ENCODE results near the gene CD99L2. TPM values are rescaled to one million over a fixed set of nuclear protein-coding genes. Genes with fewer than 3 reads are reported as not detected.
A peak's percentile ranks its signal among the peaks of the same experiment; 100 is the strongest.
"Not testable (repeated sequence)": the region's sequence is repeated elsewhere in the genome, so short reads cannot be mapped to it uniquely, and the experiment has no call there.

Gene CD99L2
- total RNA-seq, 1 donor from 2014 or later: 33.2 TPM

- DNase-seq: no peak
- Histone ChIP-seq H3K4me3 (no peak overlapping the region), H3K27me3 (ENCODE audit: low read depth) (no peaks in the 10 kb centered on the region), H3K9me3 (no peaks in the 10 kb centered on the region), H3K4me1 (no peaks in the 10 kb centered on the region), H3K36me3 (no peaks in the 10 kb centered on the region), H3K27ac (no peak overlapping the region)
- ATAC-seq: no peak
- no peak for TF ChIP-seq CTCF (IDR thresholded peaks at IDR 0.05)
- intact Hi-C loops (cut with DNase I): no loop called here
Measured at GRCh38 chrX:150893936-150894335, 4.5 kb downstream of the CD99L2 start.

- ATAC-seq (no peak), DNase-seq (no peak)
- H3K9me3 ChIP-seq: no peaks in the 10 kb centered on the region
- intact Hi-C loops (cut with DNase I): no loop called here
- H3K27me3 ChIP-seq (ENCODE audit: low read depth): no peaks in the 10 kb centered on the region
- no peak for TF ChIP-seq CTCF (IDR thresholded peaks at IDR 0.05)
- no peak overlapping the region for H3K27ac ChIP-seq
- H3K36me3 ChIP-seq: no peaks in the 10 kb centered on the region
- no peaks in the 10 kb centered on the region for H3K4me1 ChIP-seq
- H3K4me3 ChIP-seq: no peak overlapping the region
Measured at GRCh38 chrX:150889131-150889530, 9.3 kb downstream of the CD99L2 start.

GRCh38 chrX:150887906-150888465 lies 10.5 kb downstream of the CD99L2 start:
- intact Hi-C loops (cut with DNase I): no loop called here

GRCh38 chrX:150887268-150887667 lies 11.2 kb downstream of the CD99L2 start:
- DNase-seq; intact Hi-C loops (cut with DNase I): not testable (repeated sequence)

More at GRCh38 chrX:150887906-150888465, 10.5 kb downstream of the CD99L2 start:
- H3K27ac ChIP-seq: no peak overlapping the region
- DNase-seq (no peak), ATAC-seq (no peak)
- no peaks in the 10 kb centered on the region for H3K4me1 ChIP-seq
- TF ChIP-seq CTCF (IDR thresholded peaks at IDR 0.05): no peak
- H3K4me3 ChIP-seq: no peak overlapping the region
- H3K27me3 ChIP-seq (ENCODE audit: low read depth): no peaks in the 10 kb centered on the region
- no peaks in the 10 kb centered on the region for H3K9me3 ChIP-seq
- no peaks in the 10 kb centered on the region for H3K36me3 ChIP-seq

GRCh38 chrX:150886381-150886780 lies 12.1 kb downstream of the CD99L2 start:
- Histone ChIP-seq H3K27ac (no peak overlapping the region), H3K4me3 (no peak overlapping the region), H3K9me3 (no peaks in the 10 kb centered on the region), H3K36me3 (no peaks in the 10 kb centered on the region), H3K27me3 (ENCODE audit: low read depth) (no peaks in the 10 kb centered on the region), H3K4me1 (no peaks in the 10 kb centered on the region)
- intact Hi-C loops (cut with DNase I): no loop called here
- no peak for DNase-seq
- ATAC-seq: no peak
- TF ChIP-seq CTCF (IDR thresholded peaks at IDR 0.05): no peak

More at GRCh38 chrX:150887268-150887667, 11.2 kb downstream of the CD99L2 start:
- H3K36me3 ChIP-seq; H3K9me3 ChIP-seq; H3K4me1 ChIP-seq; H3K27ac ChIP-seq; H3K27me3 ChIP-seq (ENCODE audit: low read depth); ATAC-seq; H3K4me3 ChIP-seq: not testable (repeated sequence)

- no peaks in the 10 kb centered on the region for H3K9me3 ChIP-seq
- no peaks in the 10 kb centered on the region for H3K27me3 ChIP-seq (ENCODE audit: low read depth)
- no peak overlapping the region for H3K27ac ChIP-seq
- intact Hi-C loops (cut with DNase I): no loop called here
- no peaks in the 10 kb centered on the region for H3K36me3 ChIP-seq
- DNase-seq (no peak), ATAC-seq (peak in 1 of 2 donors; percentile 26)
- H3K4me1 ChIP-seq: no peaks in the 10 kb centered on the region
- H3K4me3 ChIP-seq: no peak overlapping the region
- no peak for TF ChIP-seq CTCF (IDR thresholded peaks at IDR 0.05)
Measured at GRCh38 chrX:150880808-150881165, 17.7 kb downstream of the CD99L2 start.

Measured in lower lobe of right lung (tissue), 2 donors.